T-helper 2 cell (primary cell): ENCODE results near the gene FTO.

Experiments used
- DNase-seq, 5 experiments: peaks; one replicate each; pipeline versions ENCODE4 v3.0.0 to v3.0.0-alpha.2; 2012 to 2022

FTO gene

DNA sequence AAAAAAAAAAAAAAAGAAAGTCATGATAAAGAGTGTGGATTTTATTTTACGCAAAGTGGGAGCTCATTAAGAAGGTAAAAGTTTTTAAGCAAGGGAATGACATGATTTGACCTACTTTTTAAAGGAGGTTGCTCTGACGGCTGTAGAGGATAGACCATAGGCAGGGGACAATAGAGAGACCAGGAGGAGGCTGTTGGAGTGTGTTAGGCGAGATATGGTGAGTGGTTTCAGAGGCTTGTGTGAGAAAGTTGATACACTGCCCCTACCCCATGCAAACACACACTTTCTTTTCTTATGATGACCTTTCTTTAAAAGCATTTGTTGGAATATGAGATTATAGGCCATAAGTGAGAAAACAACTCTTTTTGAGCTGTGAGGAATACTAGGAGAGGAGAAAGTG lies 82.0 kb downstream of the FTO start:
- no peak for DNase-seq

DNA sequence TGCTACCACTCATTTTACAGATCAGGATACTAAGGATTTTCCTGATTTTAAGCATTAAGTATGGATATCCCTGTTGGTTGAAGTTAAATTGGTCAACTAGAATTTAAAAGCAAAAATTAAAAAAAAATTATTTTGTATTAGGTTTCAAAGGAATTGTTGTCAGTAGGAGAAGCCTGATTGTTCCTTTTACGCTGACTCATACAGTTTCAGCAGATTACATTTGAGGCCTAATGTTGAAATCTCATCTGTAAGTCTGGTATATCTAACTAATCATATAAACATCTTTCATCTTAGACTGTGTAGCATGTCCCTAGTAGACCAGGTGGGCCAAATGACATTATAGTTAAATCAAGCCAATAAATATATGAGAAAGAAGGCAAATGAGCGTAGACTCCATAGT lies 83.5 kb downstream of the FTO start:
- DNase-seq, result no peak

DNA sequence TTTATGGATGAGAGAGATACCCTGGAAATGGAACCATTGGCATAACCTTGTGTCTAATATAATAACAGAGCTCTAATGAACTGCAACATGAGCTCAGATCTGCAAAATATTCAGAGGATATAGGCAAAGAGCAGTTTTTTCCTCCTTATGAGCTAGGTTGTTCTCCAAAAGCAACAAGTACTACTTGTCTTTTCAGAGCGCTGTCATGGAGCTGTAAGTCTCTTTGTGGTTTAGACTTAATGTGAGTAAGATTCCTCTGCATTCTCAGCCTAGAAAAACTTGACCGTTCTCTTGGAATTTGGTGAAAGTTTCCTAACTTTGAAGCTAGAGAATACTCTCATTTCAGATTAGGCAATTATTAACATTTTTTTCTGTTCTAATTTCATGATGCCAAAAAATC lies 85.2 kb downstream of the FTO start:
- DNase-seq, result no peak

DNA sequence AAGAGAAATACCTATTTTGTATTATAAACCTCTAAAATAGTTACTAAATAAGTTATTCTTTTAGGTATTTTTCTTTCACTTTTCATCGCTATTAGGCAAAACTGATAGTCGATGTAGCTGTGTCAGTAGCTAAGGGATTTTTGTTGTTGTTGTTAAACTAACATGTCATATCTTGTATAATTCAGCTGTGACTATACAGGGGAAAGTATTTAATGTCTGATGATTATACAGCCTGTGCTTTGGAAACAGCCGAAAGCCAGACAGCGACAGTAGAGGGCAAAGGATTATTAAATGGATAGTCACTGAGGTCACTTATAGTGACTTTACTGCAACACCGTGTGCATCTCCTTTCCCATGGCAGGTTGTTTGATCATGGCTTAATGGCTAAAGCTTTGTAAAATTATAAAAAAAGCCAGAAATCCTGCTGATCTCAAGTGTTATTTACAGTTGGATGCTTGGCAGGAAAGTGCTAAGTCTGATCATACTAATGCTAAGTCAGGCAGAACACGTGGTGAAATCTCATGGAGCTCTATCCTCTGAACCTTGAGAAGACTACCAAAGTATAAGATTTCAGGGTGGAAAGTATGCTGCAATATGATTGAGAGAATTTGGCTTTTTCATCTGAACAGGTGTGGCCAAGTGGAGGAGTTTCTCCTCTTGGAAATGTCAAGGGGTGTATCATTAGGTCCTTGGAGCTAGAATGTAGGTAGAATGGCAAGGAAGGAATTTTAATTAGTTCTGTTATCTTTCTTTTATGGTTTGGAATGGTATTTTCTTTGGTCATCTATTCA lies 88.4 kb downstream of the FTO start:
- DNase-seq, result no peak

DNA sequence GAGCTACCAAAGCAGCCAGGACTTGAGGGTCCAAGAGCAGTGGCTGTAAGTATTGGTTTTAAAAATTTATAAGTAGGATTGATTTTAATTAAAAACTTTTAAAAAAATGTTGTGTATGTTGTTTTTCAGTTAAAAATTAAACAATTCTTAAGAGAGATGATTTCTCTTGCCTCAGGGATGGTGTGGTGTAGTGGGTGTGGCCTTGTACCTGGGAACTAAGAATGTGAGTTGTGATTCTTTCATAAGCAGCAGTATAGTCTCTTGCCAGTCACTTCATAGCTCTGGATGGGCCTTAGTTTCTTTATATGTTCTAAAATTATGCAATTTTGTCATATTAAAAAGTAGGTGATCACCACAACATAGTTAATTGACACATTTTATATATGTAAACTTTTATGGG lies 99.5 kb downstream of the FTO start:
- DNase-seq, result no peak

DNA sequence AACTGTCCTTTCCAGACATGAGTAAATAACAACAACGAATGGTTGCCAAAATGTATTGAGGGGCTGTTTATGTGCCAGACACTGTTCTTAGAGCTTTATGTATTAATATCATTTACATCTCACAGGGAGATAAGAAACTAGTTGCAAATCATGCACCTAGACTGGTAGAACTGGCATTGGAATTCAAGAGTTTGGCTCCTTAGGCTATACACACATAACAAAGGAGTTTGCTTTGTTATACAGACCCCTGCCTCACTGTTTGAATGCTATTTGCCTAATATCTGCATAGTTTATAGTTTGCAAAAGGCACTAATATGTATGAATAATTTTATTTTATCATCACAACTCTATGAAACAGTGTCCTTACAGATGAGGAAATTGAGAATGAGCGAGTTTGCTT lies 100.0 kb downstream of the FTO start:
- DNase-seq, result no peak

DNA sequence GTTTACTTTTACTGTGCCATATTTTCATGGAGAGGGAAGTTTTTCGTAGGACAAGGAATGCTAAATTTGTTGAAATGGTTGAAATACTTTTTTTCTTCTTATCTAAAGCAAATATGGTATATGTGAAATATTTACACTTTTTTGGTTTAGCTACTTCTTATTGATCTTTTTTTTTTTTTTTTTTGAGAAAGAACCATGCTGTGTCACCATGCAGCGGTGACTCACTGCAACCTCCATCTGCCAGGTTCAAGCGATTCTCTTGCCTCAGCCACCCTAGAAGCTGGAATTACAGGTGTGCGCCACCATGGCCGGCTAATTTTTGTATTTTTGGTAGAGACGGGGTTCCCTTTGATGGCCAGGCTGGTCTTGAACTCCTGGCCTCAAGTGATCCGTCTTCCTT lies 100.5 kb downstream of the FTO start:
- no peak for DNase-seq

DNA sequence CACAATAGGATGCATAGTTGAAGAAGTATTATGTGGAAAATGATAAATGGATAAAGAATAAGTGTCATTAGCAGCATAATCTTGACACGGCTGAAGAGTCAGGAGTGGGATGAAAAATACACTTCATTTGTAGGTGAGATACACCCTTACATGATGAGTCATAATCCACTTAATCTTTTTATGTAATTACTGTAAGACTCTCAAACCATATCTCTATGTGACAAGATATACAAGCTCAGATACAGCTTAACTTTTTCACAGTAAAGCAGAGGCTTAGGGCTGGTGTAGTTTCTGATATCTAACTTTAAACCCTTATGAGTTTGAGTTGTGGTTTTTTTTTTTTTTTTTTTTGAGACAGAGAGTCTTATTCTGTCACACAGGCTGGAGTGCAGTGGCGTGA lies 101.2 kb downstream of the FTO start:
- peak in 1 of 5 experiments; percentile 84 for DNase-seq

GRCh38 chr16:53805752-53806151 lies 101.8 kb downstream of the FTO start:
- DNase-seq, result peak in 1 of 5 experiments; percentile 64

- DNase-seq, result no peak
These were observed 105.4 kb downstream of the FTO start for GRCh38 chr16:53809088-53809932.

DNA sequence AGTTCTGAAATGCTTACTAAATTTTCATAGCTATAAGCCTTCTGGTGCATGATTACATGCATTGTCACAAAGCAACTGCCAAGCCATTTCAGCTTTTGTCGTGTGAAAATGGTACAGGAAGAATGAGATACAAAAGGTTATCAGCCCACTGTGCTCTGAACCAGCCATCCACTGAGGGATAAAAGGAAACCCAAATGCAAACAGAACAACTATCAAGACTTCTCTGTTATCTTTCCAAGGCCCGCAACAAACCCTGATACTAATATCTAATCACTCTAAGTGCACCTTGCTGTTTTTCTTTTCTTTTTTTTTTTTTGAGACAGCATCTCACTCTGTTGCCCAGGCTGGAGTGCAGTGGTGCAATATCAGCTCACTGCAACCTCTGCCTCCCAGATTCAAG lies 109.0 kb downstream of the FTO start:
- DNase-seq, result no peak

DNA sequence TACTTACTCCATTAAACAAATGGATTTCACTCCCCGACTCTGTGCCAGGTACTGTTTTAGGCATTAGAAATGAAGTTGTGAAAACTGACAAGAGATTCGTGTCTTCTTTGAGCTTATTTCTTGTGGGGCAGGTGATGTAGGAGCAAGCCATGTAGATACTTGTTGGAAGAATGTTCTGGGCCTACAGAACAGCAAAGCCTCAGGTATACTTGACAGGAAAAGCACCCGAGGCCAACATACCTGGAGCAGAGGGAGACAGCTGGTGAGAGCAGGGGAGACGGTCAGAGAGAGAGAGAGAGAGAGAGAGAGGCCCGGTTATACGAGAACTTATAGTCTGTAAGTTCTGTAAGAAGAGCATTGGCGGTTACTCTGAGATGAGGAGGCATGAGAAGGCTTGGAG lies 110.8 kb downstream of the FTO start:
- DNase-seq, result no peak

DNA sequence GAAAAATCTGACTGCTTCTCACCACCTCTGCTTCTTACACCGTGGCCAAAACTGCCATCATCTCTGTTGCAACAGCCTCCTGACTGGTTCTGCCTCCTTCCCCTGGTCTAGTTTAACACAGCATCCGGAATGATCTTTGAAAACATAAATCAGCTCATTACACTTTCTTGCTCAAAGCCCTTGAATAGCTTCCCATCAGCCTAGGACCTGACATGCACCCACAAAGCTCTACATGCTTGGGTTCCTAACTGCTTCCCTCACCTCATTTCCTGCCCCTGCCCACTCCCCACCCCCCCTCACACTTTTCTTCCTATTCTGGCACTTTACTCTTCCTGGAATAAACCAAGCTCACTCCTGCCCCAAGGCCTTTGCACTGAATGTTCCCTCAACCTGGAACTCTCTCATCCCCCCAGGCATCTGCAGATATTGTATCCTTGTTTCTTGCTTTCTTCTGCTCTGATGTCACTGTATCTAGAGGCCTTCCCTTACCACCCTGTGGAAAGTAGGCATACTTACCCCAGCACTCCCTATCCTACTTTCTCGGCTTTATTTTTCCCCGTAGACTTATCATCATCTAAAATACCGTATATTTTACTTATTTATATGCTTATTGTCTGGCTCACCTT lies 112.4 kb downstream of the FTO start:
- DNase-seq, result no peak

DNA sequence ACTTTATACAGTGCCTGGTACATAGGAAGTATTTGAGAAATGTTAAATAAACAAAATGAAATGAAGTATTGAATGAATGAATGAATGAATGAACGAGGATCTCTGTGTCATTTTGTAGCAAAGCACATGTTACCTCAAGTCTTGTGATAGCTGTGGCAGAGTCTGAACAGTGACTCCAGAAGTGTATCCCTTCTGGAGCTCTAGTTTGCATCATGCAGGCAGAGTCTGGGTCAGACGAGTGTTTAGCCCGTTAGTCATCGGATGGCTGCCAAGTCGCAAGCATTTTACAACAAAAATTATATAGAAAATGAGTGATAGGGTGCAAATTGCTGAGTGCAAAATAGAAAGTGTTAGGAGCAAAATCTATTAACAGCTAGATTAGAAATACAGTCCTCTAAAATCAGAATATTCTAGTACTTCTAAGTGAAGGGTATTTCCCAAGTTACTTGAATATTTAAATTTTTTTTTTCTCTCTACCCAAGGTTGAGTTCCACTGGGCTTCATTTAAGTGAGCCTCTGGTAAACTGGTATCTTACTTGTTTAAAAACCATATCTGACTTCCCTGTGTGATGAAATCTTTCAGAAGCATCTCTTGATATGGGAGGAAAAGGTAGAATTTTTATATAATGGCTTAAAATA lies 113.3 kb downstream of the FTO start:
- DNase-seq, result no peak

GRCh38 chr16:53817812-53818550 lies 114.0 kb downstream of the FTO start:
- no peak for DNase-seq

DNA sequence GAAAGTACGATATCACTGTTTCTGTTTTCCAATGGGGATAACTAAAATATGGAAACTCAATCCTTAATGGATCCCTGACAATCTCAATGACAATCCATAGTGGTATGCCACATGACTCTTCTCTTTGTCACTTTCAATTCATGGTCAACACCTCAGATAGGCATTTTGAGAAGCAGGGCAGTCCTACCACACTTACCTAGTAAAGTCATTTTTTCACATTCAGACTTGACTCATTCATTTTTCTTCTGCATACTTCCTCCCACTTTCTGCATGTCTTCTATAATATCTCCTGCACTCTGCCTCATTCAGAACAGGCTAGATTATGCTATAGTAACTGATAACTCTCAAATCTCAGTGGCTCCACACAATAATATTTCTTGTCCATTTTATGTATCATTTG lies 117.5 kb downstream of the FTO start:
- DNase-seq, result peak in 1 of 5 experiments; percentile 38

DNA sequence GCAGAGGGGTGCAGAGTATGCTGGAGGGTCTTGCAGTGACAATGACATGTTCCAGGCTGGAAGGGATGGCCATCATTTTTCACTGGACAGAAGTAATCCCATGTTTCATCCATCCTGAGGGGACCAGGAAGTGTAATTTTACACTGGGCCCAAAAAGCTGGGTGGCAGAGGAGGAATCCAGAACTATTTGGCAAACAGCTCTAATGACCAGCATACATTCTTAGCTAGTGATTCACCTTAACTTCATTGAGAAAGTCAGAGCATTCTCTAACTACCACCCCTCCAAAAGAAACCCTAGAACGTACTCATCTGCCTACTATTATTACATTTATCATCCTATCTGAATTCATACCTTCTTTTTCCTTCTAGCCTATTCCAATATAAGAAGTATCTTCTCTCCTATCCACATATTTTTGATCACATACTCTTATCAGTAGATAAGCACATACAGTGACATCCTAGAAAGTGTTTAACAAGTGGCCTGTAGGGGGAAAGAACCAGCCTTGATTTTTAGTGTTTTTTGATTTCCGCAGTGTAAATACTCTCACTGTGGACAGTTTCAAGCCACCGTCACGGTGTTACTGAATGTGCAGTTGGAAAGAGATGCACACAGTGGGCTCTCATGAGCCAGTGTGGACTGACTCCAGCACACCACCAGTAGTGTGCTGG lies 118.1 kb downstream of the FTO start:
- DNase-seq, result no peak

- peak in 1 of 5 experiments; percentile 51 for DNase-seq
These were observed 119.1 kb downstream of the FTO start for GRCh38 chr16:53822936-53823529.

DNA sequence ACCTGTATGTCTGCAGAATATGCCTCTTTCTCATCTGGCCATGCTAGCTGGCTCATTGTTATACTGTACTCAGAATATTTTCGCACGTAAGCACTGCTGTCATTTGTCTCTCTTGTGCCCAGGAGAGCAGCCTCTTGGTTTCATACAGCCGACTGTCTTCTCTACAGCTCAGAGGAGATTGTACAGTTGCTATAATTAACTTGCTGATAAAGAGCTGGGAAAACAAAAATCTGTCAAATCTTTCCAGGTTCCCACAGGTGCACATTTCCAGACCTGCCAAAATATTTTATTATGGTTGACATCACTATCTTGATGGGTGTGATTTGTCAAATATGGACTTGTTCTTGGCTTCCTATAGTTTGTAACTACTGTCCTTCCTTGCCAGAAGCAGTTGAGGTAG lies 122.7 kb downstream of the FTO start:
- DNase-seq, result no peak

GRCh38 chr16:53827741-53828140 lies 123.8 kb downstream of the FTO start:
- no peak for DNase-seq

GRCh38 chr16:53829186-53829747 lies 125.3 kb downstream of the FTO start:
- no peak for DNase-seq
